Prostate gland (tissue), 2 donors: ENCODE measurements around the gene MPZL3.

Experiments
- POLR2A ChIP-seq: fragments of 450-650 bp; IDR thresholded peaks from one replicate; pipeline ENCODE4 v1.6.1; 2016; ENCODE audit warnings: antibody characterized with exemption, mild to moderate bottlenecking
- POLR2AphosphoS5 ChIP-seq: sonication (generic); formaldehyde crosslinking; IDR thresholded peaks from one replicate; pipeline ENCODE4 v1.6.1; 2017; ENCODE audit warnings: antibody characterized with exemption
- TF ChIP-seq, protein P1 (sequence below), 4 experiments: fragments of 200-600 bp in 2 of 4; fragments of 450-650 bp in 2 of 4; sonication (generic) in 2 of 4; IDR thresholded peaks; 1 replicate in 3 of 4; 2 replicates in 1 of 4; pipeline ENCODE4 v1.5.1; 2016 to 2019; ENCODE audit warnings: antibody characterized with exemption in 4 of 4, mild to moderate bottlenecking in 2 of 4, moderate library complexity in 2 of 4

- TF ChIP-seq POLR2A (no peak), POLR2AphosphoS5 (no peak)
- TF ChIP-seq, protein P1, sequence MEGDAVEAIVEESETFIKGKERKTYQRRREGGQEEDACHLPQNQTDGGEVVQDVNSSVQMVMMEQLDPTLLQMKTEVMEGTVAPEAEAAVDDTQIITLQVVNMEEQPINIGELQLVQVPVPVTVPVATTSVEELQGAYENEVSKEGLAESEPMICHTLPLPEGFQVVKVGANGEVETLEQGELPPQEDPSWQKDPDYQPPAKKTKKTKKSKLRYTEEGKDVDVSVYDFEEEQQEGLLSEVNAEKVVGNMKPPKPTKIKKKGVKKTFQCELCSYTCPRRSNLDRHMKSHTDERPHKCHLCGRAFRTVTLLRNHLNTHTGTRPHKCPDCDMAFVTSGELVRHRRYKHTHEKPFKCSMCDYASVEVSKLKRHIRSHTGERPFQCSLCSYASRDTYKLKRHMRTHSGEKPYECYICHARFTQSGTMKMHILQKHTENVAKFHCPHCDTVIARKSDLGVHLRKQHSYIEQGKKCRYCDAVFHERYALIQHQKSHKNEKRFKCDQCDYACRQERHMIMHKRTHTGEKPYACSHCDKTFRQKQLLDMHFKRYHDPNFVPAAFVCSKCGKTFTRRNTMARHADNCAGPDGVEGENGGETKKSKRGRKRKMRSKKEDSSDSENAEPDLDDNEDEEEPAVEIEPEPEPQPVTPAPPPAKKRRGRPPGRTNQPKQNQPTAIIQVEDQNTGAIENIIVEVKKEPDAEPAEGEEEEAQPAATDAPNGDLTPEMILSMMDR (IDR thresholded peaks at IDR 0.05): no peak
These were observed 36.4 kb downstream of the MPZL3 start for GRCh38 chr11:118215765-118216164.
